Fibroblast of the conjunctiva (primary cell): ENCODE data around the gene CELSR3.

Source experiments
- DNase-seq: peaks from one replicate; pipeline ENCODE4 v3.0.0-alpha.2; 2010; ENCODE audit warnings: low read depth

CELSR3 gene

DNA sequence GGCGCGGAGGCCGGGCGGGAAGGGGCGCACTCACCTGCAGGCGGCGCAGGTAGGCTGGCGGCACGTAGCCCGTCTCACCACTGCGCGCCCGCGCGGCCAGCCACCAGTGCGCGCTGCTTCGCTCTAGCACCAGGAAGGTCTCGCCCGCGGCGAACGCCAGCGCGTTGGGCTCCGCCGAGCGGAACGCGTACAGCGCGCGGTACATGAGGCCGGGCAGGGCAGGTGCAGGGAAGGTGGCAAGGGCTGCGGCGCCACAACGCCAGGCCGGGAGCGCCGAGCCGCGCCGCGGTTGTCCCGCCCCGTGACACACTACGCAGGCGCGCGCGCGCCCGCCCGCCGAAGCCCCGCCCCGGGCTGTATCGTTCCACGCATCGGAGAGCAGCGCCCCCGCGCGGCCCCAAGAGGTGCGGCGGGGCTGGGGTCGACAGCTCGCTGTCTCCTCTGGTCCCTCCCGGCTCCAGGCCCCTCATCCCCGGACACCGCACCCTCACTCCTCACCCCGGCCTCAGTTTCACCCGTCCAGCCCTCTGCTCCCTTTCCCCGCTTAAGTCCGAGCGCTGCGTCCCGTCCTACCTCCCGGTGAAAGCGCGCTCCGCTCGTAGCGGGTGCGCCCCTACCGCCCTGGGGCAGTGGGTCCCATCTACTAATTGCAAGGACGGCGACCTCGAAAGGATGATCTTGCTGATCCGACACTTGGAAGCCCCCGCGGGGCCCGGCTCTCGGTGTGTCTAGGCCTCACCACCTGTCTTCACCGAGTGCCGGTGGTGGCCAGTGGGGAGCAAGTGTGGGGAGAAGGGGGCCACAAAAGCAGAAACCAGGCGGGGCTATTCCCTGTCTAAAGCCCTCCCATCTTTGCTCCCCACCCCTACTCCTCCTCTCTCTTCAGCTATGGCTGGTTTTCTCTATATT, 23.2 kb upstream of the CELSR3 start, which contains the start of gene NCKIPSD:
Gene NCKIPSD, minus strand, starts transcription at position 313 of the 909 bp plus-strand sequence. Its CDS starts 108 bp downstream, at position 205.
- DNase-seq = peak; percentile 47

DNA sequence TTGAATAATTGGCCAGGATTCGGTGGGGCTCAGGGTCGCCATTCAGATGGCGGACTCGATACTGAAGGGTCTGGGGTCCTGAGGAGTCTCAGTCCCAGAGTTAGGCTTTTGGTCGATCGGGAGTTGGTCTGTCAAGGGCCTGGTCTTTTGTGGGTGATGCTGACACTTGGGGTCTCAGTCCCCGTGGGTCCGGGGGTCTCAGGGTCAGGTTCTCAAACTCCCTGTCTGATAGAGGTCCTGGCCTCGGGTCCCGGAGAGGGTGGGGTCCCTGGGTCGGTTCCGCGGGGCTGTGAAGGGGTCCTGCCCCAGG, 22.6 kb upstream of the CELSR3 start:
- DNase-seq = no peak

DNA sequence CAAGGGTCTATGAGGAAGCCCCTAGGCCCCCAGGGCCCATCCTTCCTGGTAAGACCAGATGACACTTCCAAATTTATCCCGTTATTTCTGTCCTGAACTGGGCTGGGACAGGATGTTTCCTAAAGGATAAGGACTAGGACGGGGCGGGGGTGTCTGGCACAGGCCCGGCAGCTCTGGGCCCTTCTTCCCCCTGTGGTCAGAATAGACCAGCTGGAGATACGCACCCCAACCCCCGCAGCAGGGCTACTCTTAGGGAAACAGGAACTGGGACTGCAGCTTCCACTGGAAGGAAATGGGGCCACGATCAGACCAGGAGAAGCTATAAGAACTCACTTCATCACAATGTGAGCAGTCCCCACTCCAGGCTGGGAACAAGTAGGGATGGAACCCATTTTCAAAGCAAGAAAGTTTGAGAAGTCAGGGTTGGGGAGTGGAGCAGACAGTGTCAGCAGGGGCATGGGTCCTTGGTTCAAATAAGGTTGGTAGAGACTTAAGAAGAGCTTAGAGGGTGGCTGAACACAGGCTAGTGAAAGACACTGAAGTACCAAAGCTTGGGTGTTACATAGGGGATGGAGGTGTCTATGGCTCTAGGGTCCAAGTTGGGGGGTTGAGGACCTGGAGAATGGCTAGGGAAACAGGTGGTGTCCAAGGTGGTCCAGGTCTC, 21.9 kb upstream of the CELSR3 start:
- no peak for DNase-seq

DNA sequence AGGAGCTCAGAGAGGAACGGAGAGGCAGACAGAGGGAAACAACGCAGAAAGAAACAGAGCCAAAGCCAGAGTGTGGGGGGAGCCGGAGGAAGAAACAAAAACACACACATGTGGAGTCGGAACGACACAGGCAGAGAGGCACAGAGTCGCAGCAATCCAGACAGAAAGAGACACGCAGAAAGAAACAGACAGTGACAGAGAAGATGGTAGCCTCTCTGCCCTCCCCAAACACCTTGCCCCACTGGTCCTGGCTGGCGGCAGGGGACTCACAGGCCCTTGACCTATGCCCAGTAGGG, 21.3 kb upstream of the CELSR3 start:
- no peak for DNase-seq

DNA sequence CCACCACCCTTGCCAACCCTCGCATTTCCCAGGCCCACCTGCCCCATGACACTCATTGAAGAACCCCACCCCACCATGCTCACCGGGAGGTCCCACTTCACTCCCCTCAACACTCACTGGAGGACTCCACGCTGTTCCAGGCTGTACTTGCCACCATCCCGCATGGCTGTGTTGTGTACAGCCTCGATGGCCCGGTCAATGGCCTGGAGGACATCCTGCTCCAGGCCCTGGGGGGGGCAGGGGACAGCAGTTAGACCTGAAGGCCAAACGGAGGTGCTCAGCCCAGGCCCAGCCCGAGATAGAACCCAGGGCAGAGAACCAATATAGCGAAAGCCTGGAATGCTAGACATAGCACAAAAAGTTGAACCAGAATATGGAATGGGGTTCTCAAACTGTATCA, 20.1 kb upstream of the CELSR3 start:
- DNase-seq = no peak

DNA sequence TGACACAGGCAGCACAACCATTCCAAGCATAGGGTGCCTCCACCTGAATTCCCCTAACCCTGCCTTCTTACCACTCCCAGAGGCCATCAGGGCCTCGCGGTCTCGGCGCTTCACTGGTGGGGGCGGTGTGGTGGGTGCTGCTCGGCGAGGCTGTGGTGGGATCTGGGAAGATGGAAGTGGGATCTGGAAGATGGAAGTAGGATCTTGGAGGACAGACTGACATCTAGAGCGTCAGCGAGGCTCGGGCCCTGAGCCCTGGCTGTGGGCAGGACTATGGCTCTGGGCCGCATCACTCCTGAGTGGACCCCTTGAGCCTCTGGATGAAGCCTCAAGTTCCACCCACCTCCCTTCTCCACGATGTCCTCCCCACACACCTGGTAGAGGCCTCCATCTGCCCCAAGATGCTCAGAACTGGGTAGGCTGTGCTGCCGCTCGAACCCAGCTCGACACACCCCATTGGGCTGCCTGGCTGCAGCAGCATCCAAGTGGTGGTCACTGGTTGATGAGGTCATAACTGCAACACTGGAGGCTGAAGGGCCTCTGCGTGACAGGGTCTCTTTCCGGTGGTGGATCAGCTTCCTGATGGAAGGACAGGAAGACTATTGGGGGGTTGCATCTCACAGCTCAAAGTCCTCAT, 19.4 kb upstream of the CELSR3 start:
- DNase-seq = no peak

DNA sequence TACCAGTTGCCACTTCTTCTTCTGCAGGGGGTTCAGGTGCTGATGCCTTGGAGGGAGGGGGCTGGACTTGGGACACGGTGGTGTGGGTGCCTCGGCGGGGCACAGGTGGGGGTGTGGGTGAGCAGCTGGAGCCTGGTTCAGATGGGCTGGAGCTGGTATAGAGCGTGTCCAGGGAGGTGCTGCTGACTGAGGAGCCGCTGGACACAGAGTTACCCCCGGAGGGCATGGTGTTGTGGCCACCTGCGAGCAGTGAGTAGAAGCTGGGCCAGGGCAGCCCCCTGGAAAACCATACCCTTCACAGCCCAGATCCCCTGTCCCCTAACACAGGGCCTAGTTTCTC, 18.8 kb upstream of the CELSR3 start:
- DNase-seq = no peak

DNA sequence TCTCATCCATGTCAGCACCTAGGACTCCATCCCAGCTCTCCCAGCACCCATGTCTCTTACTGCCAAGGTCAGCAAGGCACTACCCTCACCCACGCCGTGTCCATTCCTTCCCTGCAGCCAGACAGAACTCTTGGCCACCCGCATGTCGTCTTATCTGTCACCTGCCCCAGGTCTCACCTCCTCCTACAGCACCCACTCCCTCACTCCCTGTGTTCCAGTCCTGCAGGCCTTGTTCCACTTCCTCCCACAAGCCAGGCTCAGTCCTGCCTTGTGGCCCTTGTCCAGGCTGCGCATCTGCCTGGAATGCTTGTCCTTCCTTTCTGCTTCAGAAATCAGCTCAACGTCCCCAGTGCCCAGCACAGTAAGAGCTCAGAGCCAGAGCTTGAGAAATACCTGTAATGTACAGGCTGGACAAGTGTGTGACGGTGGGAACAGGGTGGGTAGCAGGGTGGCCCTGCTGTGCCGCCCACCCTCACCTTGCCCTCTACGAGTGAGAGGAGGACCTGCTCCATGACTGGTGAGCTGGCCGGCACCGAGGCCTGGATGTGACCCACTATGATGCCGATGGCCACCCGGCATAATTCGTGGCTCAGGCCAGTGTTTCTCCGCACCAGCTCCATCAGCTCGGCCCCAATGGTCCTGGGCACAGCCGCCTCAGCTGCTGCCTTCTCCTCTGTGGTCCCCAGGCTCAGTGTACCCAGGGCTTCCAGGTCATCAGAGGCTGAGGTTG, 18.3 kb upstream of the CELSR3 start:
- no peak for DNase-seq

DNA sequence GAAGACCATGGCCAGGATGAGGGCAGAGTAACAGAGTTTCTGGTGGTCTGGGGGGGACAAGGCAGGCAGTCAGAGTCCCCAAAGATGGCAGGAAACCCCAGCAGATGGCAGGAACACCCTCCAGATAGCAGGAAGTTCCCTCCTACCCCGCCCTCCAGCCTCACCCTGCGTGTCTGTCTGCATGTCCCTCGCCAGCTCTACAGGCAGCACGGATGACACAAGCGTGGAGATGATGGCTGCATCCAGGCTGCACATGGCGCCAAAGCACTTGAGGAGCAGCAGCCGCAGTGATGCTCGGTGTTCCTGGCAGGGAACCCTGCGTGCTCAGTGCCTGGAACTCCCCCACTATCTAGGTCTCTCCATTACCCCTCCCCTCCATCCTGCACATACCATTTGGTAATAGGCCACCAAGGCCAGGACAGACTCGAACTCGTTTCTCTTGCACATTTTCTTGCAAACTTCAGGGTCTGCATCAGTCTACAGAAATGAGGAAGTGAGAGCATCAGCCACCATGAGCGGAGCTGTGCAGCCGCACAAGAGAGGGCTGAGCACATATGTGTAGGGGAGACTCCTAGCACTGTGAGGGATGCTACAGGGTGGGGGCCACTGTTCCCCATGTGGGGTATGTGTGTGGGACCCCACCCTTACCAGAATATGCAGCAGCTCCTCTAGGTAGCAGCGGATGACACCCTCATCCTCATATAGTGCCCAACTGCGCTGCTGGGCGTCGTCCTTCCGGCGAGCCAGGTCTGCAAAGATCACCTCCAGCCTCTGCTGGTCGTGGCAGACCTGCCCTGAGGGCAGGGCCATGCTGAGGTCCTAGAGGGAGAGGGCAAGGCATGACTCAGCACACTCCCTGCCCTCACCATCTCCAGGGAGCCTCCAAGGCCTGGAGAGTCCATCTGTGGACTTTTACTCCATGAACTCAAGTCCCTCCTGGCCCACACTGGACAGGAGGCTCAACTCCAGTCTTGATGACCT, 17.0 kb upstream of the CELSR3 start:
- no peak for DNase-seq

DNA sequence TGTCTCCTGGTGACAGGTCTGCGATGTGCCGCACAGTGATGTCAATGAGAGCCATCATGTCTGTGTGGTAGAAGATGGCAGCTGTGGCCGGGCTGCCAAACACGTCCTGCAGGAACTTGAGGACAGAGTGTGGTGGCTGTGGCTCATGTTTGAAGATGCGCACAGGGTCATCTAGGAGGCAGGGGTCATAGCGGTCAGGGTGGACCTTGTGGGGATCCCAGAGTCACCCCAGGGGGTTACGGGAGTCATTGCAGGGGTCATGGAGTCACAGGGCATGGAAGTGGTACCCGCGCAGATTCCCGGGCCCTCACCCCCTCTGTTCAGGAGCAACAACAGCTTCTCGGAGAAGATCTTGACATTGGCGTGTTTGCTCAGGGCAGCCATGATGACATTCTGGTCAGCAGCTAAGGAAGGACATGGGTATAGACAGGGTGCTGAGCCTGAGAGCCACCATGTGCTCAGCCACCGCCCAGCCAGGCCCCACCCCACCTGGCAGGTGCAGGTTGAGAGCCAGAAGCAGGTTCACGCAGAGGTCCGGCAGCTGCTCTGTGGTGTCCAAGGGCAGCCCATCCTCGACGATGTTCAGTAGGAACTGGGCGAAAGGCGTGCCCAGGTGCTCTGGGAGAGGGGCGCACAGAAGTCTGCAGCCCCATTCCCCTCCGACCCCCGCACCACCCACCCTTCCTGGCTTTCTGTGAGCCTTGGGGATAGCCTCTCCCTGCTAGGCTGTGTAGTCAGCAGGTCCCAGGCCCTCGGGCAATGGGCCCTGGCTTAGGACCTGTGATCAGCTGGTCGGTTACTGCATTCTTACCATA, 16.1 kb upstream of the CELSR3 start:
- DNase-seq = no peak

DNA sequence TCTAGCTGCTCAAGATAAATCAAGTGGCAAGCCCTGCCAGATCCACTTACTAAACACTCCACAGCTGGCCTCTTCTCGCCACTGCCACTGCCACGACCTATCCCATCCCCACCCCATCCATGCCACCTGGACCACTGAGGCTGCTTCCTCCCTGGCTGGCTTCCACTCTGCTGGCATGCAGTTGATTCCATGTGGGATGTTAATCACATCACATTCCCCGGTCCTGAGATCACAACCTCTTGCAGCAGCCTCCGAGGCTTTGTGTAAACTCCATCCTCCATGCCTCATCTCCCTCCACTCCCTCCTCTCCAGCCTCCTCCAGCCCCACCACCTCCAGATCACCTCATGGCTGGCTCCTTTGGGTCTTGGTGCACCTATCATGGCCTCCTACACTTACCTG, 15.4 kb upstream of the CELSR3 start:
- no peak for DNase-seq

DNA sequence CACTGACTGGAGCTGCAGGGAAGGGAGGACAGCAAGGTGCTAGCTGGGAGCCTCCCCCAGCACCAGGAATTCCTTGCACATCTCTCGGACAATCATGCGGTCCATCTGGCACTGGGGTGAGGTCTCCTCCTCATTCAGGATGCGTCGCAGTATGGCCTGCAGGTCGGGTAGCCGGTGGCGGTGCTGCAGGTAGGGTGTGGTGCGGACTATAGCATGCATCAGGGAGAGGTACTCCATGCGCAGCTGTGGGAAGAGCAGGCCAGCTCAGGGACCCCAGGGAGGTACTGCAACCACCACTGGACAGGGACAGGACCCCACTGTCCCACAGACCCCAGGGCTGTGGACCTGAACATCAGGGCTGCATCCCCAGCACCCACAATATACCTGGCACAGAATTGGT, 11.8 kb upstream of the CELSR3 start:
- DNase-seq = no peak

DNA sequence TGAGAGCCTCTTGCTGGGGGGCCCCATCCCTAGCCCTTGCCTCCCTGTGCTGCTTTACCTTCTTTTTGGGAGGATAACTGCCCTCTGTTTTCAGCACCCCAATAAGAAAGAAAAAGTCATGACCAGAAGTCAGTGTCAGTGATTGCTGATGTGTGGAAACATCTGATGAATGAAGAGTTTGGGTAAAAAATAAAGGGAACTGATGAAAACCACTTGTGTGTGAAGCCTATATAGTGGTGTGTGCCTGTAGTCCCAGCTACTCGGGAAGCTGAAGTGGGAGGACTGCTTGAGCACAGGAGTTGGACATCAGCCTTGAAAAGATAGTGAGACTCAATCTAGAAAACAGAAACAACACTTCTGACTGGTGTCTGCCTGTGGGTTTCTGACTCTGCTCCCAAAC, 9.8 kb upstream of the CELSR3 start:
- DNase-seq = no peak

DNA sequence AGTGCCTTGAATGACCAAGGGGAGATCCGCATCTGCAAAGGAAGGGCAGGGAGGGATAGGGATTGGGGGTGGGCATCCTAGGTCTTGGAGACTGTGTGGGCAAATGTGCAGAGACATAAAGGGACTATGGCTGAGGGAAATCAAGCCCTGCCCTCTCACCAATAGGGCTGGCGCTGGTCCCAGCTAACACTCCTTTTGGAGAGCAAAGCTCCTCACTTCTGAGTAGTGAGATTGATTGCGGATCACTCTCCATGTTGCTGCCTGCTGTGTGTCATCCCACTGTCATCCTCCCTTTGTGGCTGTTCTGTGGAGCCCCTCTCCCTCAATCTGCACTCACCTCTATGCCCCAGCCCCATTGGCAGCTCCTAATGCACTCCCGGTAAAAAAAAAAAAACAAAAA, 2.2 kb upstream of the CELSR3 start:
- no peak for DNase-seq

DNA sequence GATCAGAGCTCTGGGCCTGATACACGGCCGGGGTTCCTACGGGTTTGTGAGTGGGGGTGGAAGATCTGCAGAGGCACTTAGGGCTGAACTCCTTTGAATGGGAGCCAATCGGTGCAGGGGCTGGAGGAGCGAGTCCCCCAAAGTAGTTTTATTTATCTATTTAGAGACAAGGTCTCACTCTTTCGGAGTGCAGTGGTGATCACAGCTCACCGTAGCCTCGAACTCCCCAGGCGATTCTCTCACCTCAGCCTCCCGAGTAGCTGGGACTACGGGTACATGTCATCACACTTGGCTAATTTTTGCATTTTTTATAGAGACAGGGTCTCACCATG, 1.6 kb upstream of the CELSR3 start:
- DNase-seq = no peak

DNA sequence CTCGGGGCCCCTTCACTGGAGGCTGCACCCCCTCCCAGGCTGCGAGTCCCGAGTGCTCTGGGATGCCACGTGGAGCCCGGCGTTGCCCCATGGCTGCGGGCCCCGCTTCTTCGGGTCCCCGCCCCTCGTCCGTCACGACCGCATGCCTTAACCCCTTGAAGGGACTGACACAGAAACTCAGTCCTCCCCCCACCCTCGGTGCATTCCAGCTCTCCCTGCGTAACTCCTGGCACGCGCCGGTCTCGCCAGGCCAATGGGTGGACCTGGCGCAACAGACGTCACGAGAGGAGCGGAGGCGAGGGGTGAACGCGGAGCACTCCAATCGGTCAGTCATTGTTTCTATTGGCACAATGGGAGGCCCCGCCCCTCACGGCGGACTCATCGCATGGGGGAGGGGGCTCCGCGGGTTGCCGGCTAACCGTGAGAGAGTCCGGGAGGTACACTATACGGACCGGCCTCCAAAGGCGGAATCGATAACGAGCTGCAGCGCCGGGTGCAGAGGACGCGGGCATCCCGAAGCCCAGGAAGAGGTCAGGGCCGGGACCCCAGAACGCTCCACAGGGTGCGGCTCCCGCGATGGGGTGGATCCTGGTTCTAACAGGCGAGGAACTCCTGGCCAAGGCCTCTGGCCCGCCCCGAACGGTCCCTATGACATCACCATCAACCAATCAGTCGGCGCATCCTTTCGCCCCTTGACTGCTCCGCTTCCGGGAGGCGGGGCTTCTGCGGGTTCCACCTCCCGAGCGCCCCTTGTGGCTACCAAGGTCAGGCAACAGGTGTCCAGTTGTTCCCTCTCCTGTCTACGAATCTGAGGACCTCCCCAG, 1.0 kb upstream of the CELSR3 start:
- DNase-seq = peak; percentile 99

DNA sequence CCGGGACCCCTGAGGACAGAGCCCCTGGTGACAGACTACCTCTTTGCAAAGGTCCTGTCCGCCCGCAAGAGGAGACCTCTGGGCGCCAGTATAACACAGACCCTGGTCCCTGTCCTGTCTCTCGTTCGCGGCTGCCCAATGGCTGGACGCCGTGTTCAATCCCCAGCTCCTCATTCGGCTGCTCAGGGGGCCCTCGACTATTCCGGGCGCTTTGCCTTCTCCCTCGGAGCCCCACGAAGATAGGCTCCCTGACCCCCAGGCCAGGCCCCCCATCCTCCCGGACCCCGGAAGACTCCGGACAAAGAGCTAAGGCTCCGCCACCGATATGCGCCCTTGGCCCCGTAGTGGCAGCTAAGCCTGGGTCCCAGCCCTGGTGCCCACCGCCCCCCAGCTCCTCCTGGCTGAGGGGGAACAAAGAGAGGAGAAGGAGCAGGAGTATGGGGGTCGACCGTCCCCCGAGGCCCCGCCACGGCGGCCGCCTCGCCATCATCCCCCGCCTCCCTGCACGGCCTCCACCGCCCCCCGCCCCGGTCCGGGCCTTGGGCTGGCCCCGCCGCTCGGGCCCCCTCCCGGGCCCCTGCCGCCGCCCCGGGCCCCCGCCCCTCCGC, 437 bp downstream of the CELSR3 start:
- no peak for DNase-seq

DNA sequence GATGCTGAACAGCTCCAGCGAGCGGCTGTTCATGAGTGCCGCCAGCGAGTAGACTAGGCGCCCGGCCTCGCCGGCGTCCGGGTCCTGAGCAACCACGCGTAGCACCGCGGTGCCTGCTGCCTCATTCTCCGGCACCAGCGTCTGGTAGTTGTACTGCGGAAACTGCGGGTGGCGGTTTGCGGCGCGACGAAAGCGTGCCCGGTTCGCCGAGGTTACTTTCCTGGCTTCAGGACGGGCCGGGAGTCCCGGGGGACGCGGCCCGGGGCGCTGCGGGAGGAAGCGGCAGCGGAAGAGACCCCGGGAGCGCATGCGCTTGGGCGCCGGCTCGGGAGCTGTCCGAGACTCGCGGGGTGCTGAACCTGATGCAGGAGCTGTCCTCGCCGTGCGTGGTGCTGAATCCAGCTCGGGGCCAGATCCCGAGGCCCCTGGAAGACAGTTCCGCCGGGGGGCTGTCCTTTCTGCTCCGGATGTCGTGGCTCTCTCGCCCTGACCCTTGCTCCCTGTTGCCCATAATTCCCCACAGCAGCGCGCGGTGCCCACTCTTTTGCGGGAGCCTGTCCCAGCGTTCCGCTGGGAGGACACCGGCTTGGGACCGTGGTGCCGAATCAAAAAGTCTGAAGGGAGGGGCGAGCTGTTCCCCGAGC, 1.1 kb downstream of the CELSR3 start:
- peak; percentile 9 for DNase-seq

DNA sequence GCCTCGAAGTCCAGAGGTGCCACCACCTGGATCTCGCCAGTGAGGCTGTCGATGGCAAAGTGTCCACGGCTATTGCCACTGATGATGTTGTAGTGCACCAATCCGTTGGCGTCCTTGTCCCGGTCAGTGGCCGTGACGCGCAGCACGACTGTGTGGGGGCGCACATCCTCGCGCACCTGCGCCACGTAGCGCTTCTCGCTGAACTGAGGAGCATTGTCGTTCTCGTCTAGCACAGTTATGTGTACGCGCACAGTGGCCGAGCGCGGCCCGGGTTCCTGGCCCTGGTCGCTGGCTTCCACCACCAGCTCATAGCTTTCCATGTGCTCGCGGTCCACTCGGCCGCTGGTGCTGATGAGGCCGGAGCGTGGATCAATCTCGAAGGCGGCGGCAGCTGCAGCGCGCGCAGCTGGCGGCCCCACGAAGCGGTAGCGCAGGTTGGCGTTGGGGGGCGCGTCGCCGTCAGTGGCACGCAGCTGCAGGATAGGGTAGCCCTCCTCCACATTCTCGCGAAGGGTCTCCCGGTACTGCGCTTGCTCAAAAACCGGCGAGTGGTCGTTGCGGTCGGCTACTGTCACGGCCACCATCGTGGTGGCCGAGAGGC, 1.8 kb downstream of the CELSR3 start:
- no peak for DNase-seq
